Cerebellar nuclear complex (tissue), 1 donor: Measurements from ENCODE around the gene TFAP2E.

ENCODE experiments used
- DNase-seq, 2 experiments: peaks; one replicate each; lab custom pipeline; 2025; lab: John Stamatoyannopoulos, UW

Gene TFAP2E

DNA sequence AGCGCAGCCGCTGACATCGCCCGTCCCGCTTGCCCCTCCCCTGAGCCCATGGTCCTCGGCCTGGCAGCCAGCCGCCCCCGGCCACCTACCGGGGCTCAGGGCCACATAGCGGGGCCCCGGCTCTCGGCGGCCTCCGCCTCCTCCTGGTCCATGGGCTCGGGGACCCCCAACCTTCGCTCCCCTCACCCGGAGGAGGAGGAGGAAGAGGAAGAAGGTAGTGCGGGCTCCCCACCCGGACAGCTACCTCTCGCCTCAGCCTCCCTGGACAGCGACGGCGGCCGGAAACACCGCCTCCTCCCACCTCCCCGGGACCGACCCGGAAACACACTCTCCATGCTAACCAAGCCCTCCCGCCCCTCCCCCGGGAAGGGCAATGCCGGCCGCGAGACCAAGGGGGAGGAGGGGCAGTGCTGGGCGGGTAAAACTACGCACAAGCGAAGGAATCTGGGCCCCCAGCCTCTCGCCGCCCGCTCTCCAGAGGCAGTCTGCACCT, 15.9 kb upstream of the TFAP2E start, which contains the start of gene KIAA0319L:
TSS of gene KIAA0319L (minus strand) at position 286 of the 493 bp plus-strand sequence. CDS start 2,912 bp downstream, outside the sequence.
- DNase-seq = peak in 1 of 2 experiments; percentile 80

DNA sequence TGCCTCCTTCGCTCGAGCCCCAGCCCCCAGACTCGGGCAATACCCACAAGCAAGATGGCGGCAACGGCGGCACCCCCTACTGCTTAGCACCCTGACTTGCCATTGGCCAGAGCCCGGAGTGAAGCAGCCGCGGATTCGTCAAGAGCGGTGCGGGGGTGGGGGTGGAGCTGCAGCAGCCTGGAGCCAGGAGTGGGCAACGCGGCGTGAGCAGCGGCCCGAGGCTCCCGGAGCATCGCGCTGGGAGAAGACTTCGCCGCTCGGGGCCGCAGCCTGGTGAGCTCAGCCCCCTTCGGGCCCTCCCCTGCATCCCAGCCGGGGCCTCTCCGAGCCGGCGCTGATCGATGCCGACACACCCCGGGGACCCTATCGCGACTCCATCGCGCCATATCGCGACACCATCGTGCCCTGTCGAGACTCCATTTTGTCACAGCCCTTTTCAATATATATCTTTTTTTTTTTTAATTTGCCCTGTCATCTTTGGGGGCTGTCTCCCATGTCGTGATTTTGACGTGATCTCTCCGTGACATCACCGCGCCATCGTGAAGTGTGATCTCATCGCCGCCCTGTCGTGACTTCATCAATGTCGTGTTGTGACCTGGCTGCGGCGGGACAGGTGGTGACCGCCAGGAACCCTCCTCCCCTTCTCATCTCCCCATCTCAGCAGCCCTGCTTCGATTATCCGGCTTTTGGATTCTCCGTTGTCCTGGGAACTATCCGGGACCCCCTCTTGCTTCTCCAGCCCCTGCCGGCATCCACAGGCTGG, 15.3 kb upstream of the TFAP2E start, which contains the start of gene NCDN:
TSS of gene NCDN (plus strand) at position 189 of the 763 bp plus-strand sequence. CDS start at position 581, 392 bp downstream.
- DNase-seq = peak; percentile 65 to 80

DNA sequence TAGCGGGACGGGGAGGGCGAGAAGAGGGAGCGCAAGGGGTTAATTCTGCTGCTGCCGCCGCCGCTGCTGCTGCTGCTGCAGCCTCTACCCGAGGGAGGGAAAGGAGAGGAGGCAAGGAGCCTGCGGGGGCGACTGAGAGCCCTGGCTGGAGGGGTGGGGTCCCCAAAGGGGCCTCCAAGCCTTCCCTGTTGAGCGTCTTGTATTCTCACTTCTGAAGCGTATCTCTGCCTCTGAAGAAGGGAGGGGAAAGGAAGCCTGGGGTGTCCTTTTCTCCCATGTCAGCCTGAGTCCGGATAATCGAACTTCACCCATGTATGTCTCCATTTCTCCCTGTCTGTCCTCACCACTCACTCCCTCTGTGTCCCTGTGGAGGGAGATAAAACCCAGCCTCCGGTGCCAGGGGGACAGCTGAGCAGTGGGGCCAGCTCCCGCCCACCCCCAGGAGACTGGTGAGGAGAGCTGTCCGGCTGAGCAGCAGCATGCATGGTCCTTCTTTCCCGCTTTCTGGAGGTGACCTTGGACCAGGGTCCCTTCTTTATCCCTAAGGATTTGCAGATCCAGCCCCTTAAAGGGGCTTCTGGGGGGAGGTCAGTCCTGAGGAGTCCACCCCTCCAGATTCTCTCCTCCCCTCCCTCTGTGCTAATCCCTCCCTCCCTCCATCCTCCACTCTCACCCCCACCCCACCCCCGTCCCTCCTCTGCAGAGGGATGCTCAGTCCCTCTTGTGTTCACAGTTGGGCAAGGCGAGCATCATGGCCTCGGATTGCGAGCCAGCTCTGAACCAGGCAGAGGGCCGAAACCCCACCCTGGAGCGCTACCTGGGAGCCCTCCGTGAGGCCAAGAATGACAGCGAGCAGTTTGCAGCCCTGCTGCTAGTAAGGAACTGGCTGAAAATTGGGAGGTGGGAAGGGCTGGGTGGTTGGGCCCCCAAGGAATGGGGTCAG, 14.5 kb upstream of the TFAP2E start:
- no peak for DNase-seq

DNA sequence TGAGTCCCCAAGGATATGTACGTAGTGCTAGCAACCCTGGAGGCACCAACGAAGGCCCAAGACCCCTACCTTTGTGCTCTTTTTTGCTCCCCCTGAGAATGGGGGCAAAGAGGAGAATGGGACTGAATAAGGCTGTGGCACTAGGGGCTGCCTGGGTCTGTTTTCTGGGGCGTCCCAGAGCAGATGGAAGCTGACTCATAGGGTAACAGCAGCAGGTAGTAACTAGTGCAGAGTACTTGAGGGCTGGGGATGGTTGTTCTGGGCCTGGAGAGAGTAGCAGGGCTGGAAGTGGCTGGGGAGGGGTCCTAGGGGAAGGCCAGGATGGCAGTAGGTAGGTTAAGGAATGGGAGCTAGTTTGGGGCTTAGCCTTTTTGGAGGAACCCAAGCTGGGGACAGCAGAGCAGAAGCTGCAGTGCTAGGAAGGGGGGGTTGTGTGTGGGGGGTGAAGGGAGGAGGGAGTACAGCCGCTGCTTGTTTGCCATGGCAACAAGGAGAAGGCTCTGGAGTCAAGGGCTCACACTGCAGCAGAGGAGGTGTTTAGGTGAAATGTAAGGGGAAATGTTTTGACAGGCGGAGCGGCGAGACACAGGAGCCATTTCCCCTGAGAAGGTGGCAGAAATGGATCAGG, 13.7 kb upstream of the TFAP2E start:
- no peak for DNase-seq

DNA sequence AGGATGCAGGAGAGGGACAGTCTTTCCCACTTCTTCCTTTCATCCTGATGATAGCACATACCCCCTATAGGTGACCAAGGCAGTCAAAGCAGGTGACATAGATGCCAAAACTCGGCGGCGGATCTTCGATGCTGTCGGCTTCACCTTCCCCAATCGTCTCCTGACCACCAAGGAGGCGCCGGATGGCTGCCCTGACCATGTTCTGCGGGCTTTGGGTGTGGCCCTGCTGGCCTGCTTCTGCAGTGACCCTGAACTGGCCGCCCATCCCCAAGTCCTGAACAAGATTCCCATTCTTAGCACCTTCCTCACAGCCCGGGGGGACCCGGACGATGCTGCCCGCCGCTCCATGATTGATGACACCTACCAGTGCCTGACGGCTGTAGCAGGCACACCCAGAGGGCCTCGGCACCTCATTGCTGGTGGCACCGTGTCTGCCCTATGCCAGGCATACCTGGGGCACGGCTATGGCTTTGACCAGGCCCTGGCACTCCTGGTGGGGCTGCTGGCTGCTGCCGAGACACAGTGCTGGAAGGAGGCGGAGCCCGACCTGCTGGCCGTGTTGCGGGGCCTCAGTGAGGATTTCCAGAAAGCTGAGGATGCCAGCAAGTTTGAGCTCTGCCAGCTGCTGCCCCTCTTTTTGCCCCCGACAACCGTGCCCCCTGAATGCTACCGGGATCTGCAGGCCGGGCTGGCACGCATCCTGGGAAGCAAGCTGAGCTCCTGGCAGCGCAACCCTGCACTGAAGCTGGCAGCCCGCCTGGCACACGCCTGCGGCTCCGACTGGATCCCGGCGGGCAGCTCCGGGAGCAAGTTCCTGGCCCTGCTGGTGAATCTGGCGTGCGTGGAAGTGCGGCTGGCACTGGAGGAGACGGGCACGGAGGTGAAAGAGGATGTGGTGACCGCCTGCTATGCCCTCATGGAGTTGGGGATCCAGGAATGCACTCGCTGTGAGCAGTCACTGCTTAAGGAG, 12.6 kb upstream of the TFAP2E start:
- peak in 1 of 2 experiments; percentile 43 for DNase-seq

DNA sequence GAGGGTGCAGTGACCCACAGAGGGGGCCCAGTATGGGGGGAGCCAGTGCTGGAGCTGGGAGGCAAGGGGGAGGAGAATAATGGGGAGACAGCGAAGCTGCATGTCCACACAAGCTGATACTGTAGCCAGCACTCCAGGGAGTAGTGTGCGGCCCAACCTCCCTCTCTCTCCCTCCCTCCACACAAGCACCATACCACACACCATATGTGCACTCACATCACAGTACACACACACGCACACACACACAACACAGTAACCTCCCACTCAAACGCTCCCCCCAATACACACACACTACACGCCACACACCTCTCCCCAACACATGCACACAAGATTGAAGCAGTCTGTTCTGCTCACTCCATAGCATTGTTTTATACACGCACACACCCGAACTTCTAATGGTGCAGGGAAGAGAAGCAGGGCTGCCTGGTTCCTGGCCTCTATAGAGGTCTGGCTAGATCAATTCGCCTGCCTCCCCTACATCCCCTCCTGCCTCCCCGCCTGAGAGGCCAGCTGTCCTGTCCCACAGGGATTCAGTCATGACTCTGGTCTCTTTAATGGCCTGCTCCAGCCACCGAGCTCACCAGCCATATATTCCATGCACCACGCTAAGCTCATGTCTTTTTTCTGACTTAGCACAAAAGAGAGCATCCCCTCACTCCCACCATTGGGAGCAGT, 11.7 kb upstream of the TFAP2E start:
- no peak for DNase-seq

DNA sequence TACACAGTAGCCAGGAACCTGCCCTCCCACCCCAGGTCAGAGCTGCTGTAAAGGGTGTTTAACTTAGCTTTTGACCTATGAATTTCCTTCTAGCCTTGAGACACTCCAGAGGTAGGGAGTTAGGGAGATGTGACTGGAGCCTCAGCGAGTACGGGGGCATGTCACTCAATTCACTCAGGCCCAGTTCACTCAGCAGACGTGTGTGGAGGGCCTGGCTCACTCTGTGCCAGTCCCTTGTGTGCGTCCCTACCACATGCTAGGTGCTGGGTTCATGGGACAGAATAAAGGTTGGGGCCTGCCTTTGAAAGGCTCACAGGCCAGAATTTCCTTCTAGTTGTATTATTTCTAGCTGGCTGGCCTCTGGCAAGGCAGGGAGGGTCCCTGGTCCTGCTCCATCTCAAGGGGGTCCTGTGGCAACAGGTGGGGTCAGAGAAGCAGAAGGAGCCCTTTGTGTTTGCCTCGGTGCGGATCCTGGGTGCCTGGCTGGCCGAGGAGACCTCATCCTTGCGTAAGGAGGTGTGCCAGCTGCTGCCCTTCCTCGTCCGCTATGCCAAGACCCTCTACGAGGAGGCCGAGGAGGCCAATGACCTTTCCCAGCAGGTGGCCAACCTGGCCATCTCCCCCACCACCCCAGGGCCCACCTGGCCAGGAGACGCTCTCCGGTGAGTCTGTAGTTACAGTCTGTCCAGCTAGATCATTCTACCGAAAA, 11.0 kb upstream of the TFAP2E start:
- no peak for DNase-seq

DNA sequence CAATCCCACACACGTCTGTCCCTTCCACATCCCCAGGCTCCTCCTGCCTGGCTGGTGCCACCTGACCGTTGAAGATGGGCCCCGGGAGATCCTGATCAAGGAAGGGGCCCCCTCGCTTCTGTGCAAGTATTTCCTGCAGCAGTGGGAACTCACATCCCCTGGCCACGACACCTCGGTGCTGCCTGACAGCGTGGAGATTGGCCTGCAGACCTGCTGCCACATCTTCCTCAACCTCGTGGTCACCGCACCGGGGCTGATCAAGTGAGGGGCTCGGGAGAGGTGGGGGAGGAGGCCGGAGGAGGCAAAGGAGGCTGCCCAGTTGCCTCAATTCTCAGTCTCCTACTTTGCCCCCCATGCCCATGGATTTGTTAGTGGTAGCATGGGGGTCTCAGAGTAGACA, 9.9 kb upstream of the TFAP2E start:
- no peak for DNase-seq

DNA sequence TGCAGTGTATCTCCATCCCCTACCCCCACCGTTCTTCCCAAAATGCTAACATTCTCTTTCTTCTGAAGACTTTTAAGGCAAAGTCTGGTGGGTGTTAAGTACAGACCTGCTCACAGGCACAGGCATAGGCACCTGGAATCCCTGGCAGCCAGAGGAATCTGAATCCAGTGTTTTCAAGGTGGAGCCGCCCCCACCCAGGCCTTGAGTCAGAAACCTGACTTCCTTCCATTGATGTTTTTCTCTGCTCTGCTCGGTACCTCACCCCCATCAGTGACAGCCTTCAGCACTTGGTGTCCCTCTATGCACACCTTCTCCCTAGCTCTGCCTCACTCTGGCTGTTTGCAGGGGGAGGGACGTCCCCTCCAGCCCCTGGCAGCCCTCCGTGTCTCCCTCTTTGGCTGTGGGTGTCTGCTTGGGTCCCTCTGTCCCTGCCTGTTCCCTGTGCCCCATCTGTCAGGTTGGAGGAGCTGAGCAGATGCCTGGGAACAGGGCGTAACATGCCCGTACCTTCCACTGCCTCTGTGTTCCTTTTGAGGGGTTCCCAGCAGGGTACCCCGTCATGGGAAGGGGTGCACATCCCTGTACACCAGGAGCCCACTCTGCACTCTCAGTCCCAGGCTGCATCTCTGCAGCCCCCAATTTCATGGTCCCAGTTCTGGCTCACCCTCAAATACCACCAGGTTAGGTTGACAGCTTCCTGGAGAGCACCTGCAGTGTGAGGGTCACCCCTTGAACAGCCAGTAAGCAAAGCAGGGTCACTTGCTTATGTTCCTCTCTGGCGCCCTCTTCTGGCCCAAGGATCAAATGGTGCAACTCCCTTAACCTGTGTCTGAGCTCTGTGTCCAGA, 8.9 kb upstream of the TFAP2E start:
- DNase-seq = peak in 1 of 2 experiments; percentile 18

DNA sequence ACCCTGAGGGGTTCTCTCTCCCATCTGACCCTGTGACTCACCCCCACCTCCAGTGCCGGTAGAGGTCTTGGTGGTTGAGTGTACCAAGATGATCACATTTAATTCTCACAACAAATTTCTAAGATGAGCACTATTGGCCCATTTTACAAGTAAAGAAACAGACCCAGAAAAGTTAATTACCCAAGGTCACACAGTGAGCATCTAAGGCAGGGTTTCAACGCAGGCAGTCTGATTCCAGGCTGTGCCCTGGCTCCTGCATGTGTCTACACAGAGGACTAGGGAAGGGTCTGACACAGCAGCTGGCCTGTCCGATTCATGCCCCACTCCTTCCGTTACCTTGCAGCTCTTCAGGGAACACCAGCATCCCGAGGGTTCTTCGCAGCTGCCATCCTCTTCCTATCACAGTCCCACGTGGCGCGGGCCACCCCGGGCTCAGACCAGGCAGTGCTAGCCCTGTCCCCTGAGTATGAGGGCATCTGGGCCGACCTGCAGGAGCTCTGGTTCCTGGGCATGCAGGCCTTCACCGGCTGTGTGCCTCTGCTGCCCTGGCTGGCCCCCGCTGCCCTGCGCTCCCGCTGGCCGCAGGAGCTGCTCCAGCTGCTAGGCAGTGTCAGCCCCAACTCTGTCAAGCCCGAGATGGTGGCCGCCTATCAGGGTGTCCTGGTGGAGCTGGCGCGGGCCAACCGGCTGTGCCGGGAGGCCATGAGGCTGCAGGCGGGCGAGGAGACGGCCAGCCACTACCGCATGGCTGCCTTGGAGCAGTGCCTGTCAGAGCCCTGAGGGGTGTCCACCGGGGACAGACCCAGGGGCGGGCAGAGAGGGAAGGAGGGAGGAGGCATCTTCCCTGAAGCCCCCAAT, 8.0 kb upstream of the TFAP2E start:
- DNase-seq = no peak

DNA sequence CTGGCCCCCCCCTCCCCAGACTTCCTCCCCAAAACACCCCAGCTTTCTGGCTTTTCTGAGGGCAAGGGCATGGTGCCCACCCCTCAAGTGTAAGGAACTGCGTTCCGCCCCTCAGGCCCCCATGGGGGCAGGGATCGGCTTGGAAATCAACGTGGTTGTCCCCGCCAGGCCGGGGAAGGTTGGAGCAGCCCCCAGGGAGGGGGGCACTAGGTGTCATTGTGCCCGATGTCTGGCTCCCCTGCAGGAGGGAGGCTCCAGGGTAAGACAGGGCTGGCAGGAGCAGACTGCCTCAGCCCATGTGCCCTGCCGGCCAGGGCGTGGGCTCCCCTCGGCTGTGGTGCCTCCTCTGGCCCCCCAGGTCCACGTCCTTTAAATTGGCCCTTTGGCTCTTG, 7.4 kb upstream of the TFAP2E start:
- no peak for DNase-seq

DNA sequence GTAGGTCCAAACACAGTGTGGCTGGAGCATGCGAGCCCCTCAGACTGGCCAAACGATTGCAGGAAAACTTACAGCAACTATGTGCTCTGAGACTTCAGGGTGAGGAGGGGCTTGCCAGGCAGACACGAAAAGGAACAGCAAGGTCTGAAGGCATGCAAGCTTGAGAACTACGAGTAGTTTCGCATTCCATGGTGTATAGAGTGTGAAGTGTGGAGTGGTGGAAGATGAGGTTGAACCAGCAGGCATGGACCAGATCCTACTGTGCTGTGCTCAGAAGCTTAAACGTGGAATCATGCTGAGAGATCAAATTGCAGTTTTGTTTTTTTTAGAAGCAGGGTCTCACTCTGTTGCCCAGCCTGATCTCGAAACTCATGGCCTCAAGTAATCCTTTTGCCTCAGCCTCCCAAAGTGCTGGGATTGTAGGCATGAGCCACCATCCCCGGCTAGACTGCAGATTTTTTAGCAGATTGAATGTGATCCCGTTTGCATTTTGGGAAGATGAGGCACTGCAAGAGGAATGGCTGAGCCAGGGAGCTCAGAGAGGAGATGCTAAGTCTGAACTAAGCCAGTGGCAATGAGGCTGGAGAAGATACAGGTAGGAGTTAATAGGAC, 5.1 kb upstream of the TFAP2E start:
- DNase-seq = no peak

DNA sequence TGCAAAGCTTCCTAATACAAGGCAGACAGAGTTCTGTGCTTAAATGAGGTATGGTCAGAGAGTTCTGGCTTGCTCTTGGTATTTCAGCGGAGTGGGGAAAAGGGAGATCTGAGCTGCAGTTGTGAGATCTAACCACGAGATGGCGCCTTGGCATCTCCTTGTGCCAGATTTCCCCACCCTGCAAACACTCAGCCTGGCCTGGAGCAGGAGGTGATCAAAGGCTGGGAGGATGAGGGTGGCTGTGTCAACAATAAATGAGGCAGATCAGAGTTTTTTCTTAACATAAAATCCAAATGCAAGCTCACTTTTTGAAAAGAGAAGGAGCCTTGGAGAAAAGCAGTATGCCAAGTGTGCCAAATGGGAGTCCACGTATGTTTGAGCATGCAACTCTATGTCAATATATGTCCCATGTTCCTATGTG, 4.1 kb upstream of the TFAP2E start:
- peak in 1 of 2 experiments; percentile 43 for DNase-seq

DNA sequence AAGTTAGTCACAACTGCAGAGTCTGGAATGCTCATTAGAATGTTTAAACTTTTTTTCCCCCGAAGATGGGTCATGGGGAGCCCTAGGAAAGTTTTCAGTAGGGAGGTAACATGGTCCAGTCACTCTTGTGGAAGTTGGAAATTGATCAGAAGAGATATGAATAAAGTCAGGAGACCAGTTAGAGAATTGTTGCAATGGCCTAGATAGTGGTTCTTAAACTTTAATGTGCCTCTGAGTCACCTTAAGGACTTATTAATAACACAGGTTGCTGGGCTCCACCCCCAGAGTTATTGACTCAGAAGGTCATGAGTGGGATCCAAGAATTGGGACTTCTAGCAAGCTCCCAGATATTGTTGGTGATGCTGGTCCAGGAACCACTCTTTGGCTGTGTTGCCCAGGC, 3.2 kb upstream of the TFAP2E start:
- DNase-seq = no peak

DNA sequence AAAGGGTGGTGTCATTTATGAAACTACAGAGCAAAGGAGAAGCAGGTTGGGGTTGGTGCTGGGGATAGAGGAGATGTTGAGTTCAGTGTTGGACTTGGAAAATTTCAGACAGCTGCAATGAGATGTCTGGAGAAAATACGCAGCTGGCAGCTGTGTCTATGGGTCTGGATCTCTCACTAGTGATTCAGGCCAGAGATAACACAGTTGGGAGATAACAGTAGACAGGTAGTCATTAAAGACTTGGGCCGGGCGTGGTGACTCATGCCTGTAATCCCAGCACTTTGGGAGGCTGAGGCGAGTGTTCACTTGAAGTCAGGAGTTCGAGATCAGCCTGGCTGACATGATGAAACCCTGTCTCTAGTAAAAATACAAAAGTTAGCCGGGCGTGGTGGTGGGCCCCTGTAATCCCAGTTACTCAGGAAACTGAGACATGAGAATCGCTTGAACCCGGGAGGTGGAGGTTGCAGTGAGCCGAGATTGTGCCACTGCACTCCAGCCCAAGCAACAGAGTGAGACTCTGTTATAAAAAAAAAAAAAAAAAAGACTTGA, 2.5 kb upstream of the TFAP2E start:
- no peak for DNase-seq

DNA sequence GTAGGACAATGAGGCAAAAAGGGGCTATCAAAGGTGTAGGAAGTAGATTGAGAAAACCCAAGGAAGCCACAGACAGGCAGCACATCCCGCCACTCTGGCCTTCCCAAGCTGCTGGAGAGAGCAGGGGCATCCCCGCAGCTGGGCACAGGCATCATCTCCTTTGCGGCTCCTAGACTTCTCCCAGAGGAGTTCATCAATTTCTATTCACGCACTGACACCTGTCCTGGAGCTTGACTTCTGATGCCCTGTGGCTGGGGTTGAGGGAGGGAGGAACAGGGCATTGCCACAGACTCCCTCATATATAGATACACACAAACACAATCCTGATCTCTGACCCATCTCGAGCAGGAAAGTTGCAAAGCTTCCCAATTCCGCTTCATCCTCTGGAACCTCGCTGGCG, 1.9 kb upstream of the TFAP2E start:
- no peak for DNase-seq

DNA sequence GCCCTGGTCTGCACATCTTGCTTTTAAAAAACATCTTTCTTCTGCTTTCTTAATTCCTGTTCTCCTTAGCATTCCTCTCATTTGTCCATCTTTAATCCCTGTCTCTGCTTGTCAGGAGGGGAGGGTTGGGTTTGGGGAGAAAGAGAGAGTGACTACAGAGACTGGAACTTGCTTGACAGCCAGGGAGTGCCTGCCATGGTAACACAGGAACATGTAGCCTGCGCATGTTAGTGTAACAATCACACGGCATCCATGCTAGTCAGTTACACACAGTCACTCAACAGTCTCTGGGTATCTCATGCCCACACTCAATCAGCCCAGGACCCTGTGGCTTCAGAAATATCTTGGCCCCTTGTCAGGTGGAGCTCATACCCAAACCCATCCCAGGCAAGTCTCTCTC, 818 bp upstream of the TFAP2E start:
- DNase-seq = no peak
